GM18858 (cell line): ENCODE measurements around the gene APOD.

ENCODE experiments used
- ATAC-seq: cut with Tn5 transposase; IDR thresholded peaks from one replicate; pipeline ENCODE4 v1.9.1; 2021; ENCODE audit not compliant: unreplicated experiment

The APOD gene

GRCh38 chr3:195587824-195588223 is 4.1 kb upstream of the APOD start:
- ATAC-seq: no peak

GRCh38 chr3:195587406-195587805 is 3.7 kb upstream of the APOD start:
- ATAC-seq: no peak

GRCh38 chr3:195584543-195584870 is 767 bp upstream of the APOD start:
- ATAC-seq: no peak

- no peak for ATAC-seq
These were observed 793 bp downstream of the APOD start for GRCh38 chr3:195582947-195583346.

GRCh38 chr3:195580744-195581443 is 2.8 kb downstream of the APOD start:
- no peak for ATAC-seq

- no peak for ATAC-seq
These were observed 4.5 kb downstream of the APOD start for GRCh38 chr3:195579281-195579680.

GRCh38 chr3:195578565-195578964 is 5.2 kb downstream of the APOD start:
- no peak for ATAC-seq

- no peak for ATAC-seq
These were observed 6.0 kb downstream of the APOD start for GRCh38 chr3:195577645-195578177.

GRCh38 chr3:195574497-195575304 is 9.0 kb downstream of the APOD start:
- no peak for ATAC-seq

GRCh38 chr3:195573611-195574496 is 9.9 kb downstream of the APOD start:
- no peak for ATAC-seq

- ATAC-seq: no peak
These were observed 12.4 kb downstream of the APOD start for GRCh38 chr3:195571361-195571760.

GRCh38 chr3:195570912-195571311 is 12.8 kb downstream of the APOD start:
- no peak for ATAC-seq

GRCh38 chr3:195570344-195570743 is 13.4 kb downstream of the APOD start:
- ATAC-seq: no peak

GRCh38 chr3:195568630-195569029 is 15.1 kb downstream of the APOD start:
- ATAC-seq: no peak

- no peak for ATAC-seq
These were observed 16.9 kb downstream of the APOD start for GRCh38 chr3:195566797-195567196.

GRCh38 chr3:195565716-195566115 is 18.0 kb downstream of the APOD start:
- no peak for ATAC-seq

- ATAC-seq: no peak
These were observed 20.4 kb downstream of the APOD start for GRCh38 chr3:195563317-195563716.

- no peak for ATAC-seq
These were observed 23.9 kb downstream of the APOD start for GRCh38 chr3:195559723-195560409.

GRCh38 chr3:195558602-195559001 is 25.1 kb downstream of the APOD start:
- ATAC-seq: no peak

- no peak for ATAC-seq
These were observed 26.4 kb downstream of the APOD start for GRCh38 chr3:195557322-195557721.

- ATAC-seq: no peak
These were observed 27.4 kb downstream of the APOD start for GRCh38 chr3:195556390-195556789.
